H1 (cell line): ENCODE measurements around the gene BCL3. TPM values are rescaled to one million over a fixed set of nuclear protein-coding genes. Genes with fewer than 3 reads are reported as not detected.

Experiments used
- CTCF ChIP-seq, 3 experiments: IDR thresholded peaks; 1 replicate in 2 of 3; 2 replicates in 1 of 3; pipeline versions ENCODE4 v1.5.1 to v1.6.1; 2011; ENCODE audit warnings: low read length in 3 of 3, mild to moderate bottlenecking in 3 of 3, inconsistent platforms in 2 of 3, low read depth in 1 of 3, moderate library complexity in 1 of 3; ENCODE audit not compliant: insufficient read depth in 1 of 3; ENCODE audit errors: control extremely low read depth in 1 of 3
- FOSL1 ChIP-seq: IDR thresholded peaks from 2 replicates; pipeline ENCODE4 v1.6.1; 2011; ENCODE audit warnings: mild to moderate bottlenecking, low read depth, low read length, moderate library complexity; ENCODE audit not compliant: insufficient read depth
- SIRT6 ChIP-seq: IDR thresholded peaks from one replicate; pipeline ENCODE4 v1.7.1; 2012; ENCODE audit warnings: low read length, inconsistent platforms
- TAF7 ChIP-seq: optimal IDR thresholded peaks from 2 replicates; pipeline ENCODE3; 2011; ENCODE audit warnings: low read depth, mild to moderate bottlenecking, inconsistent platforms, low read length, moderate library complexity, borderline replicate concordance
- TCF12 ChIP-seq: IDR thresholded peaks from 2 replicates; pipeline ENCODE4 v1.6.1; 2011; ENCODE audit warnings: low read depth, mild to moderate bottlenecking, low read length
- ZNF274 ChIP-seq: IDR thresholded peaks from 2 replicates; pipeline ENCODE4 v1.7.0; 2012; ENCODE audit warnings: low read length, borderline replicate concordance; ENCODE audit errors: extremely low read depth
- polyA plus RNA-seq, 7 experiments: library from polyadenylated mRNA; depleted of rRNA in 3 of 7; stranded (reverse) in 5 of 7; unstranded in 2 of 7; fragments of >200 nt in 5 of 7; fragments of 200-250 nt in 2 of 7; gene quantifications; 1 replicate in 5 of 7; 2 replicates in 1 of 7; 4 replicates in 1 of 7; pipeline versions ENCODE4 v1.2.1 to v1.2.3, GENCODE V29; 2011 to 2013; ENCODE audit warnings: missing spikeins in 2 of 7, mixed read lengths in 2 of 7
- total RNA-seq: library from RNA; stranded (reverse); fragmentation: NEBNext Ultra II Directional; extraction: Animal tissue kit (Norgen Biotek cat#: 25700); gene quantifications from 2 replicates; pipeline ENCODE4 v1.2.1, GENCODE V29; 2021

BCL3 gene
- total and polyA plus RNA-seq, 2 of the 8 experiments (the other 6 are each of a cell fraction or from before 2014, with no cell fraction given) = 0.88 to 2.4 TPM

- TF ChIP-seq SIRT6 (no peak), FOSL1 (no peak), TAF7 (no peak), CTCF (IDR thresholded peaks at IDR 0.05; ENCODE audit: control extremely low read depth in 1 of 3, insufficient read depth in 1 of 3, low read depth in 1 of 3, low read length in 3 of 3) (no peak), ZNF274 (no peak), TCF12 (no peak)
These were observed 13.5 kb downstream of the BCL3 start (continued) for GRCh38 chr19:44762038-44762437.
